Right atrium auricular region (tissue), 2 donors: ENCODE data around the gene RHBDF2. TPM values are rescaled to one million over a fixed set of nuclear protein-coding genes. Genes with fewer than 3 reads are reported as not detected.

Experiments used
- DNase-seq: peaks from one replicate; pipeline ENCODE4 v3.0.0-alpha.2; 2019; ENCODE audit warnings: low spot score
- H3K27ac ChIP-seq, 2 donors: fragments of 200-600 bp; sonication (generic); 1 replicate in 1 of 2; 2 replicates in 1 of 2; pipeline ENCODE4 v1.5.1; 2016 to 2019
- H3K27me3 ChIP-seq, 2 donors: fragments of 200-600 bp; sonication (generic); one replicate each; pipeline versions ENCODE4 v1.5.1 to v1.6.0; 2017 to 2019
- H3K36me3 ChIP-seq: fragments of 200-600 bp; sonication (generic); one replicate; pipeline ENCODE4 v1.5.1; 2016
- H3K4me1 ChIP-seq, 2 donors: fragments of 200-600 bp; sonication (generic); one replicate each; pipeline versions ENCODE4 v1.5.1 to v1.6.0; 2017 to 2019
- H3K4me3 ChIP-seq, 2 donors: fragments of 200-600 bp; sonication (generic); 1 replicate in 1 of 2; 2 replicates in 1 of 2; pipeline ENCODE4 v1.5.1; 2017 to 2019; ENCODE audit warnings: mild to moderate bottlenecking in 1 of 2, moderate library complexity in 1 of 2
- H3K9me3 ChIP-seq, 2 donors: fragments of 200-600 bp; sonication (generic); one replicate each; pipeline ENCODE4 v1.5.1; 2019
- total RNA-seq, 2 donors: library from RNA; depleted of rRNA; stranded (reverse); fragments of >200 nt; gene quantifications; one replicate each; pipeline ENCODE4 v1.1.0, GENCODE V29; 2016
- TF ChIP-seq, protein P1 (sequence below), 2 donors: fragments of 200-600 bp; sonication (generic); IDR thresholded peaks; one replicate each; pipeline ENCODE4 v1.5.1; 2019; ENCODE audit warnings: antibody characterized with exemption in 2 of 2

Gene RHBDF2
- total RNA-seq, 2 donors from 2014 or later = 13.6 to 14.8 TPM

DNA sequence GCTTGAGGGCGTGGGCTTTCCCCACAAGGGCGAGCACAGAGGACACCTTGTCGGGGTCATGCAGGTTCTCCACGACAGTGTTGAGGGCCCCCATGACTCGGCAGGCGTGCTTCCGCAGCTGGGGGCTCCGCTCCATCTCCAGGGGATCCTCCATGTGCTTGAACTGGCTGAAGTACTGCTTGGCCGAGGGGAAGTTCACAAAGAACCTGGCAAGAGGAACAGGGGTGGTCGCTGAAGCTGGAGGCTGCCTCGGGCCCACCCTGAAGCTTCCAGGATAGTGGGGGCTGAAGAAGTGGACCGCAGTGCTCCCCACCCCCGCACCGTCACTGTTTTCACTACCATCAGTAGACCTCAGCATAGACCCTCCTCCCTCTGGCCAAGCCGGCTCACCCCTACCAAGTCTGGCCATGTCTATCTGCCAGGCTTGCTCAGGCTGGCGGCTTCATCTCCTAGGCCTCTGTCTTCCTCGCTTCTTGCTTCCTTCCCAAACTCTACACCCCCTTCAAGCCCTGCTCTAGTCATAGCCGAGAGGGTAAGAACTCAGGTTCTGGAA lies 30.3 kb upstream of the RHBDF2 start:
- H3K4me3 ChIP-seq = no peak overlapping the region
- no peak for DNase-seq
- H3K36me3 ChIP-seq = peaks cover 8% of the 10 kb centered on the region
- no peaks in the 10 kb centered on the region for H3K9me3 ChIP-seq
- H3K27ac ChIP-seq = peak overlapping the region; percentile 94
- H3K4me1 ChIP-seq = peaks cover 0 to 74% of the 10 kb centered on the region in 2 donors
- TF ChIP-seq, protein P1, sequence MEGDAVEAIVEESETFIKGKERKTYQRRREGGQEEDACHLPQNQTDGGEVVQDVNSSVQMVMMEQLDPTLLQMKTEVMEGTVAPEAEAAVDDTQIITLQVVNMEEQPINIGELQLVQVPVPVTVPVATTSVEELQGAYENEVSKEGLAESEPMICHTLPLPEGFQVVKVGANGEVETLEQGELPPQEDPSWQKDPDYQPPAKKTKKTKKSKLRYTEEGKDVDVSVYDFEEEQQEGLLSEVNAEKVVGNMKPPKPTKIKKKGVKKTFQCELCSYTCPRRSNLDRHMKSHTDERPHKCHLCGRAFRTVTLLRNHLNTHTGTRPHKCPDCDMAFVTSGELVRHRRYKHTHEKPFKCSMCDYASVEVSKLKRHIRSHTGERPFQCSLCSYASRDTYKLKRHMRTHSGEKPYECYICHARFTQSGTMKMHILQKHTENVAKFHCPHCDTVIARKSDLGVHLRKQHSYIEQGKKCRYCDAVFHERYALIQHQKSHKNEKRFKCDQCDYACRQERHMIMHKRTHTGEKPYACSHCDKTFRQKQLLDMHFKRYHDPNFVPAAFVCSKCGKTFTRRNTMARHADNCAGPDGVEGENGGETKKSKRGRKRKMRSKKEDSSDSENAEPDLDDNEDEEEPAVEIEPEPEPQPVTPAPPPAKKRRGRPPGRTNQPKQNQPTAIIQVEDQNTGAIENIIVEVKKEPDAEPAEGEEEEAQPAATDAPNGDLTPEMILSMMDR (IDR thresholded peaks at IDR 0.05) = no peak
- H3K27me3 ChIP-seq = no peaks in the 10 kb centered on the region

DNA sequence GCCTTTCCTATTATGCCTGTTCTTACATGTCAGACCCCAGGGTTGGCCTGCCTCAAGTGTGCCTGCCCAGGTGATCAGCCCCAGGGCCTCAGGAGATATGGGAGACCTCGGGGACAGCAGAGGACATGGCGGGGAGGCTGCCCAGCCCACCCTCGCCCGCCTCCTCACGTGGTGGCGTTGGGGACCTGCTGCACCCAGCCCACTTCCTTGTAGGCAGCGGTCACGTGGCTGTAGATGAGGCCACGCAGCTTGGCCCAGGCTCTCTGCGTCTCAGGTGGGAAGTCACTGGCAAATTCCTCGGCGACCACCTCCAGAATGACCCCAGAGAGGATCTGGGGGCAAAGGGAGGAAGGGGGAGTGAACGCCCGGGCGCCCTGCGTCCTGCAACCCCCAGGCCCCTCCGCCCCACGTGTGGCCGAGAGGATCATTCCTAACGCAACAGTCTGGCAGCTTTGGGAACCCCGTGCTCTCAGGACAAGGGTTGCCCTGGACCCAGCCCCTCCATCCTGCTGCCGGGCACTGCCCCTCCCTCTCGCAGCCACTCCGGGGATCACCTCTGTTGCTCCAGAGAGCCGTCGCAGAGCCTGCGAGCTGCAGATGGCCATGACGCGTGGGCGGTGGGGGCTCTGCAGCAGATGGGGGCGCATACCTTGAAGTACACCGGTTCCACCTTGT lies 29.7 kb upstream of the RHBDF2 start:
- TF ChIP-seq, protein P1 (IDR thresholded peaks at IDR 0.05) = no peak
- DNase-seq = no peak
- no peak overlapping the region for H3K4me3 ChIP-seq
- H3K36me3 ChIP-seq = peaks cover 8% of the 10 kb centered on the region
- H3K27ac ChIP-seq = peak overlapping the region; percentile 94
- H3K4me1 ChIP-seq = peaks cover 0 to 67% of the 10 kb centered on the region in 2 donors
- H3K27me3 ChIP-seq = no peaks in the 10 kb centered on the region
- no peaks in the 10 kb centered on the region for H3K9me3 ChIP-seq

DNA sequence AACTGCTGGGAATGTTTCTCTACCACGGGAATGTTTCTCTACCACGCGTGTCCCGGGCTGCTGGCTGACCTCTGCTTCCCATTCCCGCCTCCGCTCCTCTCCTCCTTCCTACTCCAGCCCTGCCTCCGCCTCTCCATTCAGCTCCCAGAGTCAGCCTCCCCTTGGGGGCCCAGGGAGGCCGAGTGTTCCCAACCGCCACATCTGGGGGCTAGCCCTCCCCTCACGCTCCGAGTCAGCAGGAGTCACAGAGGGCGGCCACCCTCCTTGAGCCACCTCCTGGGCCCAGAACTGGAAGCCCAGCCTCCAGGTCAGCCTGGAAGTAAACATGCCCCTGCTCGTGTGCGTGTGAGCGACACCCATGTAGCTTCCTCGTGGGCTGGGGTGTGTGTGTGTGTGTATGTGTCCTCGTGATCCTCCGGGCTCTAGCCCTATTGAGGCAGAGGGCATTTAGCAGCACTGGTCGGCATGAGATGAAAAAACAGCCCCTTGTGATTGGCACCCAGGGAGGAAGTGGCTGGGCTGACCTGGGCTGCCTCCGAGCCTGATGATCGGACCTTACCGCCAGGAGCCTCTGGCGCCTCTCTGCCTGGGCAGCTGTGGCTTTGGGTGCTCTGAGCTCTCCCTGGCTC lies 29.0 kb upstream of the RHBDF2 start:
- Histone ChIP-seq H3K27me3 (no peaks in the 10 kb centered on the region), H3K27ac (peak overlapping the region; percentile 94), H3K9me3 (no peaks in the 10 kb centered on the region), H3K4me3 (no peak overlapping the region), H3K4me1 (peaks cover 0 to 64% of the 10 kb centered on the region in 2 donors), H3K36me3 (peaks cover 8% of the 10 kb centered on the region)
- TF ChIP-seq, protein P1 (IDR thresholded peaks at IDR 0.05) = no peak
- DNase-seq = peak; percentile 92

DNA sequence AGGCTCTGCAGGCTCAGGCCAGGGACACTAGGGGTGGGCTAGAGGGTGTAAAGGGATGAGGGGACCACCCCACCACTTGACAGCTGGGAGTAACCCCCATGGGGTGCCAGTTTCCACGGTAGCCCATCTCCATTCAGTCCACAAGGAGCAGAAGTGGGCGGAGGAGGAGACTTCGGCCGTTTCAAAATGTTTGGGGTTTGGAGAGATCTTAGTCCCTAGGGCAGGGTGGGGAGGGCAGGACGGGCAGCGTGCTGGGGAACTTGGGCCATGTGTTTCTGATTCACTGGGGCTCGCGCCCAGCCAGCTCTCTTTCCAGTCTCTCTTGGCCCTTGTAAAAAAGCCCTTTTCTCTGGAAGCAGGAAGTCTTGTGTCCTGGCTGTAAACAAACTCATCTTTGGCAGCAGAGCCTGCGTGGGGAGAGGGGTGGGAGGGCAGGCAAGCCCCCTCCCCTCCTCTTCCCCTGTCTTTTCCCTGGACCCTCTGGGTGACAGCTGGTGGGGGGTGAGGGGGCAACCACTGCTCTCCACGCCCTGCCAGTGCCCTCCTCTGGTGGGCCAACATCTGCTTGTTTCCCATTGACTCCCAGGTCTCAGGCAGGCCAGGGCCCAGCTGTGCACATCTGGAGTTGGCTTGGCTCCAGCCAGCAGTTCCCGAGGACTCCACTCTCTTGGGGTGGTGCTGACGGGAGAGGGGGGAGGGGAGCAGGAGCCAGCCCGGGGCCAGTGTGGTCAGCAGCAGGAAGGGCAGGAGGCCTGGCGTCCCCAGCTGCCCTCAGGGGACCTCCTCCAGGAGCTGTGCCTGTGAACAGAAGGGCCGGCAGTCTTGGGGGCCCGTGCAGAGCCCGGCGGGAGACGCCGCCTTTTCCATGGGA lies 28.2 kb upstream of the RHBDF2 start:
- Histone ChIP-seq H3K27ac (peak overlapping the region; percentile 94), H3K27me3 (no peaks in the 10 kb centered on the region), H3K4me3 (no peak overlapping the region), H3K9me3 (no peaks in the 10 kb centered on the region), H3K36me3 (peaks cover 8% of the 10 kb centered on the region), H3K4me1 (peaks cover 0 to 64% of the 10 kb centered on the region in 2 donors)
- peak; percentile 96 for DNase-seq
- TF ChIP-seq, protein P1 (IDR thresholded peaks at IDR 0.05) = no peak

DNA sequence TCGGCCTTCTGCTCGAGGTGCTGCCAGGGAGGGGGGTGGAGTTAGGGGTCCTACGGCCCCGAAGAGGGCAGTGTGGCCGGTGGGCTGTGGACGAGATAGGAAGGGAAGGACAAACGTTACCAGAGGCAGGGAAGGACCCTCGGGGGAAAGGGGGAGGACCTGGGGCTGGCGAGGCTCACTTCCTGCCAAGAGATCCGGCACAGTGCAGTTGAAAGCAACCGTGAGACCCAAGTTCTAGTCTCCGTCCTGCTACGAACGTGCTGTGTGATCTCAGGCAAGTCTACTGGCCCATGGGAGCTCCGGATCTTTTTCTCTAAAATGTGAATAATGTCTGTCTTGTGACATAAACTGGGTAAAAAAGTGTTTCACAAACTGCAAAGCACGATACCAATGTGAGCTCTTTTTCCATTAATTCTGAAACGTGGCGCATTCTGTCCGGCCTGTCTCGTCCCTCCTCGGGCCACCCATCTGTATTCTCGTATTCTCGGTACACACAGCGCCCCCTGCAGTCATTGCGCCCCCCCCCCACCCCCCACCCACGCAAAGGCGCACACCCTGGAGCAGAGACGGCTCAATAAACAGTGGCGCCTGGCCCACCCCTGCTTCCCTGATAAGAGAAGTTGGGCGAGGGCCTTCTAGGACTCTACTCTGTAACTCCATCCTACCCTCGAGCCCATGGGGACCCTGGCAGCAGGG lies 27.5 kb upstream of the RHBDF2 start:
- peak overlapping the region; percentile 94 for H3K27ac ChIP-seq
- H3K36me3 ChIP-seq = peaks cover 8% of the 10 kb centered on the region
- no peaks in the 10 kb centered on the region for H3K27me3 ChIP-seq
- no peaks in the 10 kb centered on the region for H3K9me3 ChIP-seq
- H3K4me3 ChIP-seq = peak overlapping the region; percentile 4 to 36
- peak; percentile 91 for DNase-seq
- TF ChIP-seq, protein P1 (IDR thresholded peaks at IDR 0.05) = peak in 1 of 2 donors; percentile 49
- peaks cover 0 to 64% of the 10 kb centered on the region in 2 donors for H3K4me1 ChIP-seq
